ENCODE measurements around the gene USP49.

GRCh38 chr6:41909727-41910126, 14.6 kb upstream of the USP49 start:
- TF ChIP-seq, protein P1, sequence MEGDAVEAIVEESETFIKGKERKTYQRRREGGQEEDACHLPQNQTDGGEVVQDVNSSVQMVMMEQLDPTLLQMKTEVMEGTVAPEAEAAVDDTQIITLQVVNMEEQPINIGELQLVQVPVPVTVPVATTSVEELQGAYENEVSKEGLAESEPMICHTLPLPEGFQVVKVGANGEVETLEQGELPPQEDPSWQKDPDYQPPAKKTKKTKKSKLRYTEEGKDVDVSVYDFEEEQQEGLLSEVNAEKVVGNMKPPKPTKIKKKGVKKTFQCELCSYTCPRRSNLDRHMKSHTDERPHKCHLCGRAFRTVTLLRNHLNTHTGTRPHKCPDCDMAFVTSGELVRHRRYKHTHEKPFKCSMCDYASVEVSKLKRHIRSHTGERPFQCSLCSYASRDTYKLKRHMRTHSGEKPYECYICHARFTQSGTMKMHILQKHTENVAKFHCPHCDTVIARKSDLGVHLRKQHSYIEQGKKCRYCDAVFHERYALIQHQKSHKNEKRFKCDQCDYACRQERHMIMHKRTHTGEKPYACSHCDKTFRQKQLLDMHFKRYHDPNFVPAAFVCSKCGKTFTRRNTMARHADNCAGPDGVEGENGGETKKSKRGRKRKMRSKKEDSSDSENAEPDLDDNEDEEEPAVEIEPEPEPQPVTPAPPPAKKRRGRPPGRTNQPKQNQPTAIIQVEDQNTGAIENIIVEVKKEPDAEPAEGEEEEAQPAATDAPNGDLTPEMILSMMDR (IDR thresholded peaks at IDR 0.05), result no peak
- no peak for TF ChIP-seq ZFX (IDR thresholded peaks at IDR 0.05; ENCODE audit: borderline replicate concordance)

All from 22Rv1 (cell line).